T-helper 2 cell treated with Interferon-gamma antibody and Interleukin-4, amounts not matched to agents 100 ng/mL and 5 ng/mL, for 36 hours (primary cell): ENCODE measurements around the gene GPR12. TPM values are rescaled to one million over a fixed set of nuclear protein-coding genes. Genes with fewer than 3 reads are reported as not detected.

Source experiments
- intact Hi-C: fragments of 100-400 bp; cut with micrococcal nuclease; formaldehyde crosslinking; loops from one replicate; pipeline ENCODE4 v1.15.1; 2023
- total RNA-seq: library from RNA; stranded (reverse); gene quantifications from 2 replicates; pipeline ENCODE4 v1.2.3, GENCODE V29; 2022

GPR12 gene
- total RNA-seq, 1 donor from 2014 or later = not detected

GRCh38 chr13:26705536-26705935 is 55.0 kb downstream of the GPR12 start:
- intact Hi-C loops = no loop called here

Other genes starting within 250 kb of the GPR12 start
- 0.14 and 0.30 TPM in 2 replicates for gene WASF3, start 203.1 kb downstream of the GPR12 start, total RNA-seq